HepG2 (cell line): Measurements from ENCODE around the gene SP8. TPM values are rescaled to one million over a fixed set of nuclear protein-coding genes. Genes with fewer than 3 reads are reported as not detected.

Experiments
- ATAC-seq: fragments of 200-7000 bp; cut with Tn5 transposase; 3 replicates; pipeline ENCODE4 v1.9.1; 2020; ENCODE audit warnings: mild to moderate bottlenecking, moderate library complexity
- BruUV-seq: library from RNA; stranded (reverse); fragments of 400-500 nt; replicated peaks from 2 replicates; lab custom pipeline; 2021; lab: Mats Ljungman, UMichigan
- CTCF ChIA-PET: fragments of 300-600 bp; formaldehyde crosslinking; extraction: SDS; loops from one replicate; lab custom pipeline; 2021; ENCODE audit warnings: low total read pairs, inconsistent platforms, low intra/inter-chr PET ratio; lab: Yijun Ruan, JAX
- POLR2A ChIA-PET: fragments of 350-600 bp; sonication (Branson Sonifier 250); formaldehyde crosslinking; loops from one replicate; lab custom pipeline; 2020; ENCODE audit warnings: antibody characterized with exemption, inconsistent platforms; lab: Yijun Ruan, JAX
- DNase-seq: peaks from one replicate; pipeline ENCODE4 v3.0.0-alpha.2; 2015; ENCODE audit warnings: low spot score
- FAIRE-seq: peaks from 3 replicates; lab custom pipeline; 2011; peaks lifted over from hg19 to GRCh38; lab: Jason Lieb, UNC
- H2AFZ ChIP-seq: one replicate; pipeline ENCODE4 v1.6.1; 2011; ENCODE audit warnings: low read length, inconsistent platforms
- H3K27ac ChIP-seq: fragments of 300-600 bp; 3 replicates; pipeline ENCODE4 v1.8.0; 2011; ENCODE audit warnings: mixed run types, mild to moderate bottlenecking, mixed read lengths, low read length, inconsistent platforms; ENCODE audit not compliant: insufficient read depth; ENCODE audit errors: extremely low read length
- H3K27me3 ChIP-seq, 2 experiments: fragments of 200-600 bp in 1 of 2; 2 replicates in 1 of 2; 3 replicates in 1 of 2; pipeline versions ENCODE4 v1.6.0 to v1.8.0; 2011; ENCODE audit warnings: low read length in 2 of 2, mild to moderate bottlenecking in 2 of 2, moderate library complexity in 2 of 2, inconsistent platforms in 1 of 2; ENCODE audit not compliant: insufficient read depth in 2 of 2, control insufficient read depth in 1 of 2
- H3K36me3 ChIP-seq, 2 experiments: fragments of 200-600 bp in 1 of 2; replicated peaks in 1 of 2; 2 replicates in 1 of 2; 3 replicates in 1 of 2; pipeline versions ENCODE4 v1.5.1 to v1.8.0; 2011; ENCODE audit warnings: low read length in 2 of 2, inconsistent platforms in 1 of 2; ENCODE audit not compliant: insufficient read depth in 2 of 2, control insufficient read depth in 1 of 2
- H3K4me1 ChIP-seq: 2 replicates; pipeline ENCODE4 v1.5.1; 2012; ENCODE audit warnings: low read length, inconsistent platforms; ENCODE audit not compliant: insufficient read depth
- H3K4me2 ChIP-seq: 2 replicates; pipeline ENCODE4 v1.6.0; 2011; ENCODE audit warnings: low read depth, low read length, inconsistent platforms
- H3K4me3 ChIP-seq, 3 experiments: fragments of 200-600 bp in 1 of 3; sonication (generic), shearing (Covaris generic) in 1 of 3; replicated peaks in 1 of 3; 2 replicates each; pipeline ENCODE4 v1.5.1; 2011 to 2016; ENCODE audit warnings: low read length in 3 of 3, inconsistent platforms in 2 of 3, low read depth in 2 of 3, mild to moderate bottlenecking in 2 of 3, control low read depth in 1 of 3, mixed read lengths in 1 of 3; ENCODE audit not compliant: insufficient read depth in 1 of 3
- H3K79me2 ChIP-seq: one replicate; pipeline ENCODE4 v1.6.1; 2011; ENCODE audit warnings: low read length, inconsistent platforms; ENCODE audit not compliant: insufficient read depth
- H3K9ac ChIP-seq: 2 replicates; pipeline ENCODE4 v1.6.0; 2011; ENCODE audit warnings: mild to moderate bottlenecking, low read depth, low read length, inconsistent platforms; ENCODE audit not compliant: insufficient read depth
- H3K9me3 ChIP-seq: 2 replicates; pipeline ENCODE4 v1.5.1; 2012; ENCODE audit warnings: mild to moderate bottlenecking, low read length
- H4K20me1 ChIP-seq: 2 replicates; pipeline ENCODE4 v1.6.0; 2011; ENCODE audit warnings: inconsistent platforms, mild to moderate bottlenecking, low read length, moderate library complexity; ENCODE audit not compliant: insufficient read depth
- ARNTL ChIP-seq: sonication (generic); formaldehyde crosslinking; IDR thresholded peaks from 2 replicates; pipeline ENCODE4 v1.4.0; 2020; ENCODE audit warnings: mild to moderate bottlenecking, missing genetic modification reagents
- CTCF ChIP-seq: sonication (generic); formaldehyde crosslinking; IDR thresholded peaks from 2 replicates; pipeline ENCODE4 v1.5.0; 2020; ENCODE audit warnings: mild to moderate bottlenecking, missing genetic modification reagents, moderate library complexity
- HMGXB4 ChIP-seq, 2 experiments: sonication (generic) in 1 of 2; formaldehyde crosslinking in 1 of 2; IDR thresholded peaks; 2 replicates each; pipeline versions ENCODE4 v1.4.0 to v1.6.1; 2018 to 2020; ENCODE audit warnings: missing genetic modification reagents in 2 of 2, borderline replicate concordance in 1 of 2, low read depth in 1 of 2, mild to moderate bottlenecking in 1 of 2, missing biosample characterization in 1 of 2
- MED1 ChIP-seq: sonication (generic); formaldehyde crosslinking; IDR thresholded peaks from 2 replicates; pipeline ENCODE4 v1.4.0; 2020; ENCODE audit warnings: missing genetic modification reagents
- SP2 ChIP-seq: sonication (generic); formaldehyde crosslinking; IDR thresholded peaks from 2 replicates; pipeline ENCODE4 v1.5.1; 2020; ENCODE audit warnings: mild to moderate bottlenecking, missing genetic modification reagents
- THAP7 ChIP-seq: sonication (generic); formaldehyde crosslinking; IDR thresholded peaks from 2 replicates; pipeline ENCODE4 v1.8.1; 2023; ENCODE audit warnings: mild to moderate bottlenecking, missing genetic modification reagents
- ZBTB14 ChIP-seq: sonication (generic); formaldehyde crosslinking; IDR thresholded peaks from 2 replicates; pipeline ENCODE4 v1.4.0; 2020; ENCODE audit warnings: missing genetic modification reagents
- ZNF646 ChIP-seq: sonication (generic); formaldehyde crosslinking; IDR thresholded peaks from 2 replicates; pipeline ENCODE4 v1.9.0; 2021; ENCODE audit warnings: mild to moderate bottlenecking, missing genetic modification reagents
- WGBS: methylation state at CpG from one replicate; pipeline ENCODE4 v1.1.6; 2017; ENCODE audit warnings: low lambda C conversion rate; 5-methylcytosine and 5-hydroxymethylcytosine counted together
- in situ Hi-C: cut with HindIII; loops from 2 replicates; pipeline ENCODE4 v1.10.0; 2017; ENCODE audit warnings: low pct_unique_long_range_greater_than_20kb; ENCODE audit not compliant: extremely low pct_ligation_motif_present
- intact Hi-C: fragments of 100-400 bp; cut with micrococcal nuclease; formaldehyde crosslinking; loops from one replicate; pipeline ENCODE4 v1.10.0; 2022; ENCODE audit not compliant: unreplicated experiment
- polyA plus RNA-seq, 8 experiments: library from polyadenylated mRNA; depleted of rRNA in 3 of 8; stranded (reverse) in 7 of 8; unstranded in 1 of 8; fragments of >200 nt; fragmentation: Illumina TruSeq in 4 of 8; extraction: Trizol in 4 of 8; gene quantifications; 2 replicates each; pipeline versions ENCODE4 v1.2.1 to v1.2.3, GENCODE V29; 2011 to 2016; ENCODE audit warnings: low read depth in 4 of 8, missing spikeins in 1 of 8, mixed read lengths in 1 of 8; ENCODE audit not compliant: insufficient read depth in 1 of 8
- total RNA-seq, 5 experiments: library from RNA; depleted of rRNA; stranded (reverse); fragments of >200 nt; fragmentation: Illumina TruSeq; extraction: Trizol; gene quantifications; 2 replicates each; pipeline ENCODE4 v1.2.3, GENCODE V29; 2016; ENCODE audit warnings: low read depth in 1 of 5

Gene SP8
- total and polyA plus RNA-seq, 2 of the 13 experiments (the other 11 are each of a cell fraction or from before 2014, with no cell fraction given) = not detected

- H3K4me2 ChIP-seq = no peak overlapping the region
- no peaks in the 10 kb centered on the region for H3K4me1 ChIP-seq
- FAIRE-seq = no peak
- ChIA-PET POLR2A (no interaction called here), CTCF (no interaction called here)
- H3K79me2 ChIP-seq = no peaks in the 10 kb centered on the region
- in situ Hi-C loops (no loop called here), intact Hi-C loops (no loop called here)
- H4K20me1 ChIP-seq = no peaks in the 10 kb centered on the region
- H2AFZ ChIP-seq = no peak overlapping the region
- TF ChIP-seq ZBTB14 (CRISPR knock-in tag) (no peak), ZNF646 (CRISPR knock-in tag) (no peak), THAP7 (CRISPR knock-in tag) (no peak), SP2 (CRISPR knock-in tag) (no peak), MED1 (CRISPR knock-in tag) (no peak), HMGXB4 (CRISPR knock-in tag; IDR thresholded peaks at IDR 0.05; ENCODE audit: borderline replicate concordance in 1 of 2, low read depth in 1 of 2) (no peak), CTCF (CRISPR knock-in tag) (no peak), ARNTL (CRISPR knock-in tag) (no peak)
- H3K9me3 ChIP-seq = no peaks in the 10 kb centered on the region
- no peaks in the 10 kb centered on the region; a peak in 1 of 5 replicates for H3K27me3 ChIP-seq
- BruUV-seq = no TSS peak
- no peak for ATAC-seq
- no peak overlapping the region for H3K9ac ChIP-seq
- no peak overlapping the region for H3K4me3 ChIP-seq
- no peak for DNase-seq
- WGBS = 29% methylated on average over 4 of the region's 4 CpGs
- no peak overlapping the region for H3K27ac ChIP-seq
- no peaks in the 10 kb centered on the region for H3K36me3 ChIP-seq
These were observed 29.8 kb upstream of the SP8 start for GRCh38 chr7:20816372-20816959.
